RPMI8226 (cell line): ENCODE data around the gene RXFP2.

Experiments used
- DNase-seq: peaks from one replicate; pipeline ENCODE4 v3.0.0-alpha.2; 2015

Gene RXFP2

GRCh38 chr13:31739226-31739625 is at the start of gene RXFP2:
Gene RXFP2 (plus strand): TSS chr13:31739526. CDS start chr13:31739613, 87 bp downstream.
- no peak for DNase-seq

- no peak for DNase-seq
These were observed 42.0 kb upstream of the RXFP2 start for GRCh38 chr13:31697290-31697689.

- no peak for DNase-seq
These were observed 39.7 kb upstream of the RXFP2 start for GRCh38 chr13:31699650-31700049.

DNA sequence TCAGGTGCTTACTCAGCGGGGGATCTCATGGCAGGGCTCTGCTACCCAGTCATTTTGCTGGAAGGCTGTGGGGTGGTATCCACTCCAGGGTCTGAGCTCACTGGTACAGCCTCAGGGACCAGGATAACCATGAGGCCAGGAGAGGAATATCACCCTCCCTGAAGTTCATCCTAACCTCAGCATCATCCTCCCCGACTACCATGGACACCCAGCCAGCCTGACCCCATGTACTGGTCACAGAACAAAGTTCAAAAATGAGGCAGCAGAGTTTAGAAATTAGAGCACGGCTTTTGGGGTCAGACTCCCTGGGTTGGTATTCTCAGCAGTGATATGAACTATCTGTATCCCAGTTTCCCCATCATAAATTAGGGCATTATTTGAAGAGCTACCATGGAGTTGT is 35.5 kb upstream of the RXFP2 start:
- DNase-seq = no peak

GRCh38 chr13:31706105-31706504 is 33.2 kb upstream of the RXFP2 start:
- no peak for DNase-seq

DNA sequence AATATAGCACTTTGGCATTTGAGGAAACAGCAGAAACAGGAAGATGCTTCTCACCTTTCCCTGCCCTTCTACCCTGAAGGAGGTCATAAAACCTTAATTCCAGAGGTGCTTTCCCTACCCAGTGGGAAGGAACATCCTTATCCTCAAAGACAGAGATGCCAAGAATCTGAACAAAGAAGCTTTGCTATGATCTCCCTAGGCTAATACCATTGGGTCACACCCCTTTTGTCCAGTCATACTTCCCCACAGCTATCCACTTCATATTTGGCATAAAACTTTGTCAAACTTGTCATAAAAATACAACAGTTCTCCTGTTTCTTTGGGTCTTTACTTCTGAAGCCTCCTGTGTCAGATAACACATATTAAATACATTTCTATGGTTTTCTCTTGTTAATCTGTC is 21.7 kb upstream of the RXFP2 start:
- DNase-seq = no peak

DNA sequence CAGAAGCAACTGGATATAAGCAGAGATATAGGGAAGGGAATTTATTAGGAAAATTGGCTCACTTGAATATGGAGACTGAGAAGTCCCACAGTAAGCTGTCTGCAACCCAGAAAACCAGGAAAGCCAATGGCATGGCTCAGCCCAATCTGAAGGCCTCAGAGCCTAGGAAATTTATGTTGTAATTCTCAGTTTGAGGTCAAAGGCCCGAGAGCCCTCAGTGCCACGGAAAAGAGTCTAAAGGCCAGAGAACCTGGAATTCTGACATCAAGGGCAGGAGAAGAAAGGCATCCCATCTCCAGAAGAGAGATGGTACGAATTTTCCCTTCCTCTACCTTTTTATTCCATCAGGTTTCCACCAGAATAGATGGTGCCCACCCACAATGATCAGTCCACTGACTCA is 20.1 kb upstream of the RXFP2 start:
- no peak for DNase-seq

DNA sequence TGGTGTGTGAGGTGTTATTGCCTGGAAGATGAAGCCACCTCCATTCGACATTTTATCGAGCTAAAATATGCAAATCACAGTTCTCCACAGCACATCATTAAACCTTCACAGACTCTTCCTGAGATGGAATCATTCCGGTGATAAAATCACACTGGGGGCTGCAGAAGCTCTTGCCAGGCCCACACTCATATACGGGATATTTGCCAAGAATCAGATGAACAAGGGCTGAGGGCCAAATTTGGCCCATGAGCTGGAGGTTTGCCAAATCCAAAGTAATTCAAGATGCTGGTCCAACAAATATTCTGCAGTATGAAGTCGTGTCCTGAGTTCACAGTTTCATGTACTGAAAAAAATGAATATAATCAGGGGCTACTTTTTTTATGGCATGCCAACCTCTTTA is 16.7 kb upstream of the RXFP2 start:
- DNase-seq = no peak

GRCh38 chr13:31725841-31726240 is 13.5 kb upstream of the RXFP2 start:
- no peak for DNase-seq

DNA sequence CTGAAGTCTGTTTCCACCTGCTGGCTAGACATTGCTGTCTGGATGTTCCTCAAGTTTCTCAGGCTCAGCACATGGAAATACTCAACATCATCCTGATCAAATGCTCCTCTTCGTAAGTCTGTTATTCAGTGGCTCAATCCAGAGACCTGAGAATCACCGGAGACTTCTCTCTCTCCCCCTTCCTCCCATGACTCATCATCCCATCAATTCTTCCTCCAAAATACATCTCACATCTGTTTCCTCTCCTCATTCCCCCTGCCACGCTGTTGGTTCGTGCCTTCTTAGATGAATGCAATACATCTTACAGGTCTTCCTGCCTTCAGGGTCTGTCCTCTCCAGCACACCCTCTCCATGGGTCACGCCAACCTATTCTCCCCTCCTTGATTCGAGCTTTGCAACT is 7.4 kb upstream of the RXFP2 start:
- no peak for DNase-seq

DNA sequence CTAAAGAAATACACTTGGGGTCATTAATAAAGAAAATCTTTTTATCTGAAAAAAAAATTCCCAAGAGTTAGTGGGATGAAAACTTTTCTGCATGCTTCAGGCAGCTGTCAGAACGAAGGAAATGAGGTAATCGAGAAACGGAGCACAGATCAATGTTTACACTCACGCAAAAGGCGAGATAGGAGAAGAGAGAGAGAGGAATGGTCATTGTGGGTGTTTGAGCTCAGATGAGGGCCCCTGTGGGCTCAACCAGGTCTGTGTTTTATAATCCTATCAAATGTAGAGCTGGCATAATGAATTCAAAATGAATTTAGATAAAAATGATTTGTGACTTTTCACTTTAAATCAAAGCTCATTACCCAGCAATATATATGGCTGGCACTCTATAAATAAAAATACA is 6.3 kb upstream of the RXFP2 start:
- no peak for DNase-seq

DNA sequence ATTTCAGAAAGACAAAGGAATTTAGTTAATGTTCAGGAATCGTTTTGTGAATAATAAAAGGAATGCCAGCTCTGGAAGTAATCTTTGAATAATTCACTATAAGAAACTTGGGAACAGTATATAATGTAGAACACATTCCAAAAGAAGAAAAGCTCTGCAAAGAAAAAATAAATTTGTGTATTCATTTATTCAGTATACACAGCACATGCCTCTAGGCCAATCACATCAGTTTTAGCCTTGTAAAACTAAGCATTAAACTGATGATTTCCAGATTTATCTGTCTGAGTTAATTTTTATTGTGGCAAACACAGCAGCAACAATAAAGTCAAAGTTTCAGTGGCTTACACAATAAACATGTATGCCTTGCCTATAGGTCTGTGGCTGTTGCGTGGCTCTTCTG is 5.7 kb upstream of the RXFP2 start:
- no peak for DNase-seq

GRCh38 chr13:31742097-31742734 is 2.9 kb downstream of the RXFP2 start:
- peak; percentile 60 for DNase-seq

- no peak for DNase-seq
These were observed 8.0 kb downstream of the RXFP2 start for GRCh38 chr13:31747291-31747690.

DNA sequence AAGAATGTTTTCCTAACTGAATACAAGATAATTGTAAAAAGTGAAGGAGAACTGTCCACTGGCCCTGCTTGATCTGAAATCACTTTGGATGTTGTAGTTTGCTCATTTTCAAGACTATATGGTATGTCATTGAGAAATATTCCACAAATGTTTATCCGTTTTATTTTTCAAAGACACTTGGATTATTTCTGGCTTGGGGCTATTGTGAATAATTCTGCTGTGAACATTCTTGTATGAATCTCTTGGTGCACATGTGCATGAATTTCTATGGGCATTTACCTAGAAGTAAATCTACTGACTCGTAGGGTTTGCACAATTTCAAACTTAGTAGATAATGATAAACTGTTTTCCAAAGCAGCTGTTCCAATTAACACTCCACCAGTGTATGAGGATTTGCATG is 8.6 kb downstream of the RXFP2 start:
- no peak for DNase-seq

DNA sequence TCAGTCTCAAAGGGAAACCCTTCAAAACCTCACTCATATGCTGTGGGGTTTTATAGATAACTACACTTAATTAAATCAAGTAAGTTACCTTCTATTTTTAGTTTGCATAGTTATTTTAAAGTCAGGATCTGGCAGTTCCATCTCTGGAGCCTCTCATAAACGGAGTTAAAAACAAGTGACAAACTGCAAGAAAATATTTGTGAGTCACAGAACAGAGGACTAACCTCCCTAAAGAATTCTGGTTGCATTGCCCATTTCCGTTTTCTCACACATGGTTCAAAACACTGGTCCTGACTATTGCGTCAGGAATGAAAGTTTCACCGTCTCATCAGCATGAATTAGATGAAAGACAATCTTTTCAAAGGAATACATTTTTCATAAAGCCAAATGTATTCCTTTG is 10.6 kb downstream of the RXFP2 start:
- no peak for DNase-seq

GRCh38 chr13:31755211-31755610 is 15.9 kb downstream of the RXFP2 start:
- no peak for DNase-seq

GRCh38 chr13:31755803-31756212 is 16.5 kb downstream of the RXFP2 start:
- no peak for DNase-seq

DNA sequence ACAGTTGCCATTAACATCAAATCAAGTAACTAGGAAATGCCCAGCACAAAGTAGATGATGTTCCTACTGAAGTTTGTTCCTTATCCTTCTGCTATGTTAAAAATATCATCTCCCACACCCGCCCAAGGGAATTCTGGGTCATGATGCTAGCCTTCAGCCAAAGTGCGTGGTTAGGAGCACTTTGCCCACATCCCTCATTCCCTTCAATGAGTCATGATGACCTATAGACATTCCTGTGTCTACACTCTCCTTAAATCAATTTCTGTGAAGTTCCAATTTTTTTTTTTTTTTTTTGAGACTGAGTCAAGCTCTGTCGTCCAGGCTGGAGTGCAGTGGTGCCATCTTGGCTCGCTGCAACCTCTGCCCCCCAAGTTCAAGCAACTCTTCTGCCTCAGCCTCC is 17.0 kb downstream of the RXFP2 start:
- no peak for DNase-seq

DNA sequence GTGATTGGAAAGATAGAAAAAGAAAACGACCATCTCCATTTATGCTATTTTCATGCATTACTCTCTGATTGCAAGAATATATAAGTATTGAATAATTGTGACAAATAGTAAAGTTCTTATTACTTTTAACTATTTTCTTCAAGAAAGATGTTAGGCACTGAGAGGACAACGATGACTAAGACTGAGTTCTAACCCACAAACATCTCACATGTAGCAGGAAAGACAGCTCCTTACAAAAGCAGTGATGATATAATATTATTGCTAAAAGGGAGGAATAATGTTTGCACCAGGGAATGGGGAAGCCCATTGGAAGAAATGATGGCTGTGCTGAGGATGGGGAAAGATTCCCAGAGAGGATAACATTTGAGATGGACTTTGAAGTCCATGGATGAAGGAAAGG is 22.6 kb downstream of the RXFP2 start:
- no peak for DNase-seq

GRCh38 chr13:31764556-31764955 is 25.2 kb downstream of the RXFP2 start:
- DNase-seq = no peak

GRCh38 chr13:31765138-31765785 is 25.9 kb downstream of the RXFP2 start:
- no peak for DNase-seq

DNA sequence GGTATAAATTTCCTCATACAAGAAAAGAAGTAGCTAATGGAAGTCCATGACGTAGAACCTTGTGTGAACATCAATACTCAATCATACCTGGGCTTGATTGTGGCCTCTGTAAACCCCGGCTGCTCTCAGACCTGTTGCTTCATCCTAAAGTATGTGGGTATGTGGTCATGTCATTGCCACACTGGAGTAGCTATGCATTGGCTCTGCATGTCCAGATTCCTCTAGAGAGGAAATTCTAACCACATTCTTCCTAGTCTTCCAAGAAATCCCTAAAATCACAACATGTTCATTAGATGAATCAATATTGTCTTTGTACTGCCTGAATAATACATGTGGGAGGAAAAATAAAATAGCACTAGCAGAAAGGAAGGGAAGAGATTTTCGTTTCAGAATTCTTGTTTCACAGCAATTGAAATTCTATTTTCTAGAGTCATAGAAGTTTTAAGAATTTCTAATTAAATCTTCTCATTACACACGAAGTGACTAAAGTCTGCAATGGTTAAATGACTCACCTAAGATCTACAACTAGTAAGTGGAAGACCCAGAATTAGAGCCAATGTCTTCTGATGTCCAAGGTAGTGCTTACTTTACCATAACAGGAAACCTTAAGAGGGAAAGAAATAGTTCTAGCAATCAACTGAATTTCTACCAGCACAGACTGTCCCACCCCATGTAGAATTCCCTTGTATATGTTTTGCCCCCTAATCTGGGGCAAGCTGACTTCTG is 28.0 kb downstream of the RXFP2 start:
- DNase-seq = no peak

- no peak for DNase-seq
These were observed 29.0 kb downstream of the RXFP2 start for GRCh38 chr13:31768351-31768750.
